Kidney tubule cell (primary cell): ENCODE measurements around the gene RALA.

Experiments used
- DNase-seq: peaks from one replicate; pipeline ENCODE4 v3.0.0-alpha.2; 2018; ENCODE audit warnings: low spot score

RALA gene

GRCh38 chr7:39613577-39613976 lies 9.8 kb upstream of the RALA start:
- DNase-seq, result peak; percentile 31

- DNase-seq, result no peak
These were observed 9.1 kb upstream of the RALA start for GRCh38 chr7:39614299-39614698.

- DNase-seq, result no peak
These were observed 7.9 kb upstream of the RALA start for GRCh38 chr7:39615350-39615975.

GRCh38 chr7:39616138-39616537 lies 7.2 kb upstream of the RALA start:
- peak; percentile 54 for DNase-seq

GRCh38 chr7:39617005-39617404 lies 6.4 kb upstream of the RALA start:
- DNase-seq, result no peak

GRCh38 chr7:39618868-39619267 lies 4.5 kb upstream of the RALA start:
- no peak for DNase-seq

GRCh38 chr7:39620486-39620885 lies 2.9 kb upstream of the RALA start:
- DNase-seq, result peak; percentile 42

GRCh38 chr7:39621261-39621660 lies 2.1 kb upstream of the RALA start:
- peak; percentile 92 for DNase-seq

- DNase-seq, result peak; percentile 35
These were observed 1.5 kb upstream of the RALA start for GRCh38 chr7:39621784-39622411.

GRCh38 chr7:39622609-39623008 lies 763 bp upstream of the RALA start:
- DNase-seq, result no peak

GRCh38 chr7:39623732-39624441 lies 515 bp downstream of the RALA start:
- peak; percentile 19 for DNase-seq

- peak; percentile 47 for DNase-seq
These were observed 1.1 kb downstream of the RALA start for GRCh38 chr7:39624442-39624807.

GRCh38 chr7:39624935-39625694 lies 1.7 kb downstream of the RALA start:
- no peak for DNase-seq

- no peak for DNase-seq
These were observed 8.4 kb downstream of the RALA start for GRCh38 chr7:39631736-39632308.

- DNase-seq, result peak; percentile 45
These were observed 10.4 kb downstream of the RALA start for GRCh38 chr7:39633563-39634477.

GRCh38 chr7:39634478-39634805 lies 11.1 kb downstream of the RALA start:
- DNase-seq, result no peak

GRCh38 chr7:39637400-39637799 lies 14.0 kb downstream of the RALA start:
- no peak for DNase-seq

GRCh38 chr7:39637963-39638485 lies 14.7 kb downstream of the RALA start:
- DNase-seq, result no peak

GRCh38 chr7:39642896-39643295 lies 19.5 kb downstream of the RALA start:
- no peak for DNase-seq

- peak; percentile 50 for DNase-seq
These were observed 20.8 kb downstream of the RALA start for GRCh38 chr7:39644170-39644569.
